GM23338 (cell line): ENCODE data around the gene SLC7A4. TPM values are rescaled to one million over a fixed set of nuclear protein-coding genes. Genes with fewer than 3 reads are reported as not detected.

Source experiments
- ATAC-seq: fragments of 200-7000 bp; cut with Tn5 transposase; 3 replicates; pipeline ENCODE4 v1.9.1; 2020
- DNase-seq: peaks from one replicate; pipeline ENCODE4 v3.0.0-alpha.2; 2015; ENCODE audit warnings: low spot score
- H2AFZ ChIP-seq: fragments of 200-600 bp; sonication (generic); 2 replicates; pipeline ENCODE4 v1.8.0; 2016; ENCODE audit warnings: antibody characterized with exemption, mild to moderate bottlenecking, moderate library complexity
- H3F3A ChIP-seq: fragments of 200-600 bp; sonication (generic); replicated peaks from 2 replicates; pipeline ENCODE4 v1.8.0; 2017; ENCODE audit warnings: antibody characterized with exemption, mixed run types, low read depth
- H3K27ac ChIP-seq: fragments of 200-600 bp; sonication (generic); 2 replicates; pipeline ENCODE4 v1.6.1; 2016; ENCODE audit warnings: low read depth
- H3K27me3 ChIP-seq: fragments of 200-600 bp; sonication (generic); 2 replicates; pipeline ENCODE4 v1.8.0; 2016; ENCODE audit warnings: mild to moderate bottlenecking, mixed run types, moderate library complexity; ENCODE audit not compliant: insufficient read depth
- H3K36me3 ChIP-seq: fragments of 200-600 bp; sonication (generic); 2 replicates; pipeline ENCODE4 v1.8.0; 2016; ENCODE audit warnings: mild to moderate bottlenecking; ENCODE audit not compliant: insufficient read depth
- H3K4me1 ChIP-seq: fragments of 200-600 bp; sonication (generic); 2 replicates; pipeline ENCODE4 v1.8.0; 2016; ENCODE audit warnings: mild to moderate bottlenecking, moderate library complexity; ENCODE audit not compliant: insufficient read depth
- H3K4me2 ChIP-seq: fragments of 200-600 bp; sonication (generic); 2 replicates; pipeline ENCODE4 v1.7.1; 2017; ENCODE audit warnings: mixed run types
- H3K4me3 ChIP-seq: fragments of 200-600 bp; sonication (generic); 2 replicates; pipeline ENCODE4 v1.6.1; 2016; ENCODE audit warnings: mixed run types
- H3K79me2 ChIP-seq: fragments of 200-600 bp; sonication (generic); replicated peaks from 2 replicates; pipeline ENCODE4 v1.8.0; 2017; ENCODE audit warnings: mild to moderate bottlenecking; ENCODE audit not compliant: insufficient read depth
- H3K9me2 ChIP-seq: fragments of 200-600 bp; sonication (generic); 2 replicates; pipeline ENCODE4 v1.8.0; 2017; ENCODE audit not compliant: insufficient read depth
- H4K20me1 ChIP-seq: fragments of 200-600 bp; sonication (generic); replicated peaks from 2 replicates; pipeline ENCODE4 v1.8.0; 2017; ENCODE audit warnings: mild to moderate bottlenecking; ENCODE audit not compliant: insufficient read depth
- H3K27ac Mint-ChIP-seq: 2 replicates; pipeline ENCODE4 v1.8.0; 2020; ENCODE audit warnings: inconsistent platforms, mild to moderate bottlenecking, moderate library complexity, mixed read lengths
- H3K27me3 Mint-ChIP-seq: 3 replicates; pipeline ENCODE4 v1.8.0; 2022; ENCODE audit warnings: low read depth, mild to moderate bottlenecking, moderate library complexity, mixed read lengths, inconsistent platforms; ENCODE audit not compliant: insufficient read depth, poor library complexity
- H3K36me3 Mint-ChIP-seq: 3 replicates; pipeline ENCODE4 v1.8.0; 2021; ENCODE audit warnings: low read depth, mild to moderate bottlenecking, inconsistent platforms, moderate library complexity, mixed read lengths
- H3K4me1 Mint-ChIP-seq: 3 replicates; pipeline ENCODE4 v1.8.0; 2020; ENCODE audit warnings: mild to moderate bottlenecking, inconsistent platforms, mixed read lengths
- H3K4me3 Mint-ChIP-seq: 3 replicates; pipeline ENCODE4 v1.8.0; 2021; ENCODE audit warnings: moderate library complexity, mild to moderate bottlenecking, inconsistent platforms, mixed read lengths
- H3K9me3 Mint-ChIP-seq: 3 replicates; pipeline ENCODE4 v1.8.0; 2020; ENCODE audit warnings: moderate library complexity, mild to moderate bottlenecking, inconsistent platforms, mixed read lengths
- CREB1 ChIP-seq: fragments of 250-450 bp; sonication (Bioruptor Pico); IDR thresholded peaks from 2 replicates; pipeline ENCODE4 v1.5.0; 2020; ENCODE audit warnings: low read depth, mild to moderate bottlenecking, moderate library complexity
- EZH2 ChIP-seq: fragments of 200-600 bp; sonication (generic); IDR thresholded peaks from one replicate; pipeline ENCODE4 v1.8.0; 2017; ENCODE audit warnings: antibody characterized with exemption, mild to moderate bottlenecking, low read depth; ENCODE audit not compliant: unreplicated experiment
- EZH2phosphoT487 ChIP-seq: fragments of 200-600 bp; sonication (generic); IDR thresholded peaks from one replicate; pipeline ENCODE4 v1.8.1; 2018; ENCODE audit warnings: antibody characterized with exemption; ENCODE audit not compliant: unreplicated experiment
- JUNB ChIP-seq: IDR thresholded peaks from one replicate; pipeline ENCODE4 v1.6.1; 2016; ENCODE audit warnings: antibody characterized with exemption; ENCODE audit not compliant: unreplicated experiment
- polyA plus RNA-seq: library from polyadenylated mRNA; unstranded; fragments of >200 nt; fragmentation: Nextera tagmentation; extraction: Ambion mirVana; gene quantifications from 2 replicates; pipeline ENCODE4 v1.2.1, GENCODE V29; 2016
- total RNA-seq: library from RNA; depleted of rRNA; stranded (reverse); fragments of >200 nt; shearing (Covaris generic); gene quantifications from 2 replicates; pipeline ENCODE4 v1.2.3, GENCODE V29; 2014
- TF ChIP-seq, protein P1 (sequence below), 2 experiments: fragments of 200-600 bp in 1 of 2; sonication (generic) in 1 of 2; conservative IDR thresholded peaks; 2 replicates each; pipeline versions ENCODE4 v1.5.1 to v1.6.1; 2016 to 2017; ENCODE audit warnings: antibody characterized with exemption in 2 of 2, low read depth in 2 of 2, mild to moderate bottlenecking in 2 of 2, moderate library complexity in 1 of 2
- TF ChIP-seq, protein P2 (sequence below): IDR thresholded peaks from 2 replicates; pipeline ENCODE4 v1.6.1; 2016; ENCODE audit warnings: antibody characterized with exemption
- TF ChIP-seq, protein P3 (sequence below): IDR thresholded peaks from one replicate; pipeline ENCODE4 v1.6.1; 2018; ENCODE audit warnings: antibody characterized with exemption; ENCODE audit not compliant: unreplicated experiment

The SLC7A4 gene
- total and polyA plus RNA-seq, 2 experiments from 2014 or later: 0.07 to 0.44 TPM

DNA sequence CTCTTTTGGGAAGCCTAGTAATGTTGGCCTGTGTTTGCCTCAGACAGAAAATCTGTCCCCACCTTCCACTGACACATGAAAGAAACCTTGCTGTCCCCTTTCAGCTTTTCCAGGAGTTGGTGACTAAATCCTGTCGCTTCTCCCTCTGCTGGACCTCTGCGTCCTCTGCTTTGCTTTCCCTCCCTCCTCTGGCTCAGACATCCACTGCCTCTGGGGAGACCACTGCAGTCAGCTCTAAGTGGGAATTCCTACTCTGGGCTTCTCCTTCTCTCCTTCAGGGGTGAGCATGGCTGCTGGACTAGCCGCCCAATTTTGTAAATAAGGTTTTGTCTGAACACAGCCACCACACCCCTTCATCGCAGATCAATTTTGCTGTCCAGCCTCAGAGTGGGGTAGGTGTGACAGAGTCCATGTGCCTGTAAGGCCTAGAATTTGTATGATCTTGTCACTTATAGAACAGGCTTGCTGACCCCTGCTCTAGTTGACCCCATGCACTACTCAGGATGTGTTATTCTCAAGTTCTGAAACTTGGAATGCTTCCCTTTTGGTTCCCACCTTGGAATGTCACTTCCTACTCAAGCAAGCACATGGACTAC, 36.4 kb upstream of the SLC7A4 start:
- no peak overlapping the region for H3K4me2 ChIP-seq
- Mint-ChIP-seq H3K4me1 (no peaks in the 10 kb centered on the region), H3K27me3 (peaks cover 1% of the 10 kb centered on the region), H3K9me3 (peaks cover 2% of the 10 kb centered on the region; the same call in 1 of the 3 replicates), H3K36me3 (no peaks in the 10 kb centered on the region; the same call in 2 of the 3 replicates), H3K27ac (no peak overlapping the region), H3K4me3 (no peak overlapping the region)
- H3K9me2 ChIP-seq: no peaks in the 10 kb centered on the region
- H3K27ac ChIP-seq: no peak overlapping the region
- H3F3A ChIP-seq: no peaks in the 10 kb centered on the region
- no peaks in the 10 kb centered on the region for H3K4me1 ChIP-seq
- H3K79me2 ChIP-seq: no peaks in the 10 kb centered on the region
- no peaks in the 10 kb centered on the region for H3K27me3 ChIP-seq
- TF ChIP-seq JUNB: no peak
- TF ChIP-seq, protein P1, sequence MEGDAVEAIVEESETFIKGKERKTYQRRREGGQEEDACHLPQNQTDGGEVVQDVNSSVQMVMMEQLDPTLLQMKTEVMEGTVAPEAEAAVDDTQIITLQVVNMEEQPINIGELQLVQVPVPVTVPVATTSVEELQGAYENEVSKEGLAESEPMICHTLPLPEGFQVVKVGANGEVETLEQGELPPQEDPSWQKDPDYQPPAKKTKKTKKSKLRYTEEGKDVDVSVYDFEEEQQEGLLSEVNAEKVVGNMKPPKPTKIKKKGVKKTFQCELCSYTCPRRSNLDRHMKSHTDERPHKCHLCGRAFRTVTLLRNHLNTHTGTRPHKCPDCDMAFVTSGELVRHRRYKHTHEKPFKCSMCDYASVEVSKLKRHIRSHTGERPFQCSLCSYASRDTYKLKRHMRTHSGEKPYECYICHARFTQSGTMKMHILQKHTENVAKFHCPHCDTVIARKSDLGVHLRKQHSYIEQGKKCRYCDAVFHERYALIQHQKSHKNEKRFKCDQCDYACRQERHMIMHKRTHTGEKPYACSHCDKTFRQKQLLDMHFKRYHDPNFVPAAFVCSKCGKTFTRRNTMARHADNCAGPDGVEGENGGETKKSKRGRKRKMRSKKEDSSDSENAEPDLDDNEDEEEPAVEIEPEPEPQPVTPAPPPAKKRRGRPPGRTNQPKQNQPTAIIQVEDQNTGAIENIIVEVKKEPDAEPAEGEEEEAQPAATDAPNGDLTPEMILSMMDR (conservative IDR thresholded peaks at IDR 0.05; ENCODE audit: low read depth in 2 of 2): 0 out of 4 replicates have a peak, but pooled peaks of 1 of the 2 experiments have one; percentile 4
- ATAC-seq (peak; percentile 39; the same call in 1 of the 3 replicates), DNase-seq (no peak)
- no peak overlapping the region for H2AFZ ChIP-seq
- H3K4me3 ChIP-seq: no peak overlapping the region
- no peaks in the 10 kb centered on the region for H4K20me1 ChIP-seq
- H3K36me3 ChIP-seq: no peaks in the 10 kb centered on the region

DNA sequence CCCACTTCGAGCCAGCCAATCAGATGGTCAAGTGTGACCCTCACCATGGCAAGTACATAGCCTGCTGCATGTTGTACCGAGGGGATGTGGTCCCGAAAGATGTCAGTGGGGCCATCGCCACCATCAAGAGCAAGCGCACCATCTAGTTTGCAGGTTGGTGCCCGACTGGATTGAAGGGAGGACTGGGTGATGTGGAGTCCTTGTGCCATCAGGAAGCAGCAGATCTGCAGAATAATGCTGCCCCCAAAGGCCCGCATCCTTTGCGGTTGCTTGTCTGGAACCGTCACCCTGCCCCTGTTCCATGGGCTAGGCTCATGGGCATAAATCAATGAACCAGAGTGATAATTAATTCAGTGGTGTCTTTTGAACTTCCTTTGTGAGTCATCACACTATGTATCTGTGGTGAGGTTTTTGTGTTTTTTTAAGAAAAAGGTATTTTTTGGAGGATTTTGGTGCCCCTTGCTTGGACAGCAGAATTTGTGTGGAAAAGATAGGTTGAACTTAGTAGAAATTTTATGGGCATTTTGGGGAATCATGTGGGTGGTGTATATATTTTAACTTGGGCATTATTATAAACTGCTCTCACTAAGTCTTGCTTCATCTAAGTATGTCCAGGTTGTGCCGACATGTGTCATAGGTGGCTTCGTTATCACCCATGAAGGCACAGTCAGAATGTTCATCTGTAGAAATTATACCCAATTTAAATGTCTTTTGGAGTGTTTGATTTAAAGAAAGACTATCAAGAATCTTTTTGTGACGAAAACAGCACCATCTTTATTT, 35.7 kb upstream of the SLC7A4 start:
- DNase-seq (no peak), ATAC-seq (no peak)
- H3K4me1 ChIP-seq: no peaks in the 10 kb centered on the region
- H3K27me3 Mint-ChIP-seq: peaks cover 2% of the 10 kb centered on the region
- H3K9me2 ChIP-seq: no peaks in the 10 kb centered on the region
- H3K36me3 ChIP-seq: no peaks in the 10 kb centered on the region
- H2AFZ ChIP-seq: no peak overlapping the region
- no peaks in the 10 kb centered on the region for H3K79me2 ChIP-seq
- H3F3A ChIP-seq: no peaks in the 10 kb centered on the region
- no peaks in the 10 kb centered on the region for H4K20me1 ChIP-seq
- H3K27me3 ChIP-seq: no peaks in the 10 kb centered on the region
- H3K9me3 Mint-ChIP-seq: peaks cover 2% of the 10 kb centered on the region; the same call in 1 of the 3 replicates
- no peak overlapping the region for H3K4me3 Mint-ChIP-seq
- no peak overlapping the region for H3K27ac ChIP-seq
- no peaks in the 10 kb centered on the region for H3K4me1 Mint-ChIP-seq
- no peak overlapping the region for H3K4me3 ChIP-seq
- H3K4me2 ChIP-seq: no peak overlapping the region
- no peak overlapping the region for H3K27ac Mint-ChIP-seq
- no peaks in the 10 kb centered on the region; the same call in 2 of the 3 replicates for H3K36me3 Mint-ChIP-seq
- TF ChIP-seq, protein P2, sequence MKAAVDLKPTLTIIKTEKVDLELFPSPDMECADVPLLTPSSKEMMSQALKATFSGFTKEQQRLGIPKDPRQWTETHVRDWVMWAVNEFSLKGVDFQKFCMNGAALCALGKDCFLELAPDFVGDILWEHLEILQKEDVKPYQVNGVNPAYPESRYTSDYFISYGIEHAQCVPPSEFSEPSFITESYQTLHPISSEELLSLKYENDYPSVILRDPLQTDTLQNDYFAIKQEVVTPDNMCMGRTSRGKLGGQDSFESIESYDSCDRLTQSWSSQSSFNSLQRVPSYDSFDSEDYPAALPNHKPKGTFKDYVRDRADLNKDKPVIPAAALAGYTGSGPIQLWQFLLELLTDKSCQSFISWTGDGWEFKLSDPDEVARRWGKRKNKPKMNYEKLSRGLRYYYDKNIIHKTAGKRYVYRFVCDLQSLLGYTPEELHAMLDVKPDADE: no peak
- TF ChIP-seq, protein P3, sequence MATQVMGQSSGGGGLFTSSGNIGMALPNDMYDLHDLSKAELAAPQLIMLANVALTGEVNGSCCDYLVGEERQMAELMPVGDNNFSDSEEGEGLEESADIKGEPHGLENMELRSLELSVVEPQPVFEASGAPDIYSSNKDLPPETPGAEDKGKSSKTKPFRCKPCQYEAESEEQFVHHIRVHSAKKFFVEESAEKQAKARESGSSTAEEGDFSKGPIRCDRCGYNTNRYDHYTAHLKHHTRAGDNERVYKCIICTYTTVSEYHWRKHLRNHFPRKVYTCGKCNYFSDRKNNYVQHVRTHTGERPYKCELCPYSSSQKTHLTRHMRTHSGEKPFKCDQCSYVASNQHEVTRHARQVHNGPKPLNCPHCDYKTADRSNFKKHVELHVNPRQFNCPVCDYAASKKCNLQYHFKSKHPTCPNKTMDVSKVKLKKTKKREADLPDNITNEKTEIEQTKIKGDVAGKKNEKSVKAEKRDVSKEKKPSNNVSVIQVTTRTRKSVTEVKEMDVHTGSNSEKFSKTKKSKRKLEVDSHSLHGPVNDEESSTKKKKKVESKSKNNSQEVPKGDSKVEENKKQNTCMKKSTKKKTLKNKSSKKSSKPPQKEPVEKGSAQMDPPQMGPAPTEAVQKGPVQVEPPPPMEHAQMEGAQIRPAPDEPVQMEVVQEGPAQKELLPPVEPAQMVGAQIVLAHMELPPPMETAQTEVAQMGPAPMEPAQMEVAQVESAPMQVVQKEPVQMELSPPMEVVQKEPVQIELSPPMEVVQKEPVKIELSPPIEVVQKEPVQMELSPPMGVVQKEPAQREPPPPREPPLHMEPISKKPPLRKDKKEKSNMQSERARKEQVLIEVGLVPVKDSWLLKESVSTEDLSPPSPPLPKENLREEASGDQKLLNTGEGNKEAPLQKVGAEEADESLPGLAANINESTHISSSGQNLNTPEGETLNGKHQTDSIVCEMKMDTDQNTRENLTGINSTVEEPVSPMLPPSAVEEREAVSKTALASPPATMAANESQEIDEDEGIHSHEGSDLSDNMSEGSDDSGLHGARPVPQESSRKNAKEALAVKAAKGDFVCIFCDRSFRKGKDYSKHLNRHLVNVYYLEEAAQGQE: no peak
- TF ChIP-seq EZH2 (no peak), EZH2phosphoT487 (no peak), CREB1 (no peak)
- TF ChIP-seq, protein P1 (conservative IDR thresholded peaks at IDR 0.05; ENCODE audit: low read depth in 2 of 2): no peak
